GM21717 (cell line): ENCODE results near the gene MBP.
"Not testable (repeated sequence)": the region's sequence is repeated elsewhere in the genome, so short reads cannot be mapped to it uniquely, and the experiment has no call there.

Source experiments
- ATAC-seq: cut with Tn5 transposase; IDR thresholded peaks from one replicate; pipeline ENCODE4 v1.9.1; 2021; ENCODE audit warnings: mild to moderate bottlenecking, moderate library complexity; ENCODE audit not compliant: unreplicated experiment

MBP gene

GRCh38 chr18:77035380-77036187 is 97.0 kb downstream of the MBP start:
- ATAC-seq: no peak

DNA sequence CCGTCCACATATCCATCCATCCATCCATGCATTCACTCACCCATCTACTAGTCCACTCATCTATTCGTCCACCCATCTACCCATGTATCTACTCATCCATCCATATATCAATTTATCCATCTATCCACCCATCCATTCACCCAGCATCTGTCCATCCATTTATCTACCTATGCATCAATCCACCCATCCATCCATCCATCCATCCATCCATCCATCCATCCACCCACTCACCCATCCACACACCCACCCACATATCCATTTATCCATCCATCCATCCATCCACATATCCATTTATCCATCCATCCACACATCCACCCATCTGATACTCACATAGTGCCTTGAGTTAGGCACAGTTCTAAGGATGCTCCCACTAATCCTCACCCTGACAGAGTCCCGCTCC is 99.0 kb downstream of the MBP start:
- no peak for ATAC-seq

GRCh38 chr18:77032181-77032701 is 100.3 kb downstream of the MBP start:
- no peak for ATAC-seq

- no peak for ATAC-seq
Measured at GRCh38 chr18:77031662-77032061, 100.9 kb downstream of the MBP start.

DNA sequence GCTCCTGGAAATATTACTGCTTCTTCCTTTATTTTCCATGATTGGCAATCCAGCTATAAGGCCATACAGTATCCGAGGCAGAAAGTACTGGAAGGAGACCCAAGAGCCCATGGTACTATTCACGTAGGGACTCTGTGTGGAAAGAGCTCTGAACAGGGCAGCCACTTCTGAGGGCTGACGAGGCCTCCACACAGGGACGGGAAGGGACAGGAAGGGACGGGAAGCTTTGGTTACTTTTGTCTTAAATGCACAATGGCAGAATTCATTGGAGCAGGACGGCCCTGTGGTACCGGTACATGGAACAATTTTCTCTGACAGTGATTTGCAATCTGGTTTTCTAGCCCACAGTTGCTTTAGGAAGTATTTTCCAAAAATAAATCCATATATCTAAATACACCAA is 102.4 kb downstream of the MBP start:
- no peak for ATAC-seq

DNA sequence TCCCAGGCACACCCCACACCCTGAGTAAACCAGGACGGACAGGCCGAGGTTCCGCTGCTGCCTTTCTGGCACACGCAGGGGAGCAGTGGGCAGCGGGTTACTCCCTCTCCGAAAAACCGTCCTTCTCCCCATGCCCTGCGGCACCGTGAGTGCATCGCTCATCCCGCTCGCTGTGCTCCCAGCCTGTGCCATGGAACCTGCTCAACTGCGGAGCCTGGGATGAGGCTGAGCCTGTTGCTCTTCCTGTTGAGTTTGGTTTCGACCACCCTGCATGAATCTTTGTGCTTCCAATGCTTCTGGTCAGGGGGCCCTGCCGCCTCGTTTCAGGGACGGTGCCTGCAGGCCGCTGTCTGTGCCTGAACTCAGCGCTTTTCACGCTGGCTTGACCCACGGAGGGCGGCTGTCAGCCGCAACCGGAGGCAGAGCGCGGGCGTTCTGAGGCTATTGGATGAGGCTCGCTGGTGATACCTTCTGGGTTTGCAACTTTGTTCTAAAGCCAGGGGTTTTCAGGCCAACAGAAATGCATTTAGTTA is 106.7 kb downstream of the MBP start:
- no peak for ATAC-seq

DNA sequence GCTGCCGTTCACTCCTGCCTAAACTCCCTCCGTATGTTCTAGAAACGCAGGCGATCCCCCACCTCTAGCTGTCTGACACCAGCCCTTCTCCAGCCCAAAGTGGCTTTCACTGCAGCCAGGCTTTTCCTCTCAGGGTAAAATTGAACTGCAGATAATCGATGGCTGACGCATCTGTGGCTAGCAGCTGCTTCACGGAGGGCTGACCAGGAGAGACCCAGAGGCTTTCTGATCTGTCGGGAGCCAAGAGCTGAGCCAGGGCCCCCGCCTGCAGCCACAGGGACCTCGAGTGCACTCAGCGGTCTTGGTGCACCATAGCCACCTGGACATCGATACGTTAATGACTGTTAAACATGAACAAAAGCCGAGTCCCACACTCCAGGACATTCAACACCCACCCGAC is 107.5 kb downstream of the MBP start:
- ATAC-seq: no peak

- ATAC-seq: no peak
Measured at GRCh38 chr18:77024476-77024875, 108.1 kb downstream of the MBP start.

DNA sequence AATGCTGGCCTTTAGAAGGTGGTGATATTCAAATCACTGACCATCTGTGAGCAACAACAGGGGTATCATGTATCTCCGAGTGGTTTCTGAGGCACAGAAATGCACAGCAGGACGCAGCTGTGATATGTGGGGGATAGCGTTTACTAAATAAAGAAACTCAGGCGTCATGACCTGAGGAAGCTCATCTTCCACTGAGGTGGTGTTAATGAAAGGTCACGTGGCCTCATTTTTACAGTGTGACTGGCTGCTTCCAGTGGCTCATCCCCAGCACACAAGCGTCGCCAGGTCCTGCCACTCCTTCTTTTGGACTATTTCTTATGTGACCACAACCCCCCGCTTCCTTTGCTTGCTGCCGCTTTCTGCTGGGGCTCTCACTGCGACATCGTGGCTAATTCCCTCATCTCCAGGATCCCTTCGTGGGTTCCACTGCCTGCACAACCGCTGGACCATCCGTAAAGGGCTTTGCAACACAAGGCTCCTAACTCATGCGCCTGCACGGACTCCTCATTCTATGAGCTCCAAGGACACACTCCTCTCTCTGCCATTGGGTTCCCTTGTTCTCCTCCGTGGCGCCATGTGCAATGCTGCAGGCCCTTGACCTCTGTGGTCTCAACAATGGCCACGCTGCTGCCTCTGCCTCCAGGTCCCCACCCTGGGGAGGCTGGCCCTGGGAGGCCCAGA is 109.3 kb downstream of the MBP start:
- no peak for ATAC-seq

- ATAC-seq: no peak
Measured at GRCh38 chr18:77022556-77022955, 110.0 kb downstream of the MBP start.

GRCh38 chr18:77022116-77022515 is 110.5 kb downstream of the MBP start:
- no peak for ATAC-seq

- not testable (repeated sequence) for ATAC-seq
Measured at GRCh38 chr18:77021478-77021877, 111.1 kb downstream of the MBP start.

GRCh38 chr18:77021075-77021474 is 111.5 kb downstream of the MBP start:
- ATAC-seq: no peak

GRCh38 chr18:77020561-77020960 is 112.0 kb downstream of the MBP start:
- no peak for ATAC-seq

DNA sequence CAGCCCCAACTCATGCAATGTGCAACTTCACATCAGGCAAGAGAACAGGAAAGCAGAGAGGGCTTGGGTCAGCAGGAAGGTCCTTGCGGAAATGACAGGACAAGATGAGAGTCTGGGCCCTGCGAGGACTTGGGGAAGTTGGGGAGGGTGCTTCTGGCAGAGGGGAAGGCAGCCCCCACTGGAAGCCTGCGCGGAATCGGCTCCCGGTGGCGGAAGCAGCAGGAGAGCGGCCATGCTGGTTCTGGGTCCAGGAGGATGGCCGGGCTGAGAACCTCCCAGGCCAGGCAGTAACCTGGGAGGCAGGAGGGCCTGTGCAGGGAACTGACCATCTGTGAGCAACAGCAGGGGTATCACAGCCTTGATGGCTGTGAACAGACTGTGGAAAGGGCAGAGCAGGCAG is 112.9 kb downstream of the MBP start:
- no peak for ATAC-seq

GRCh38 chr18:77018650-77019049 is 113.9 kb downstream of the MBP start:
- ATAC-seq: not testable (repeated sequence)

- ATAC-seq: no peak
Measured at GRCh38 chr18:77017355-77017754, 115.2 kb downstream of the MBP start.

DNA sequence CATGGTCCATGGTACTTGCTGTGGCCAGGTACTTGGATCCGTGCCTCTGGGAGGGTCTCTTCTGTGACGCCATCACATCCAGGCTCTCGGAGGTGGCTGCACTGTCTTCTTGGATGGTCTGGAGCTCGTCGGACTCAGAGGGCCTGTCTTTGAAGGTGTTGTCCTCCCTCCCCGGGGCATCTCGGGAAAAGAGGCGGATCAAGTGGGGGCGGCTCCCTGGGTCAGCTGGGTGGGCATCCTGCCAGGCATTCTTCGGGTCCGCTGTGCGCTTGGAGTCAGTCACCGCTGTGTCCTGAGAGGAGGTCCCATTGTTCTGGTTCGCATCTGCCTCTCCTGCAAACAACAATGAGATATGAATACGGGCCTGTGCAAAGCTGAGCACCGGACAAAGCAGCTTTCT is 115.6 kb downstream of the MBP start:
- no peak for ATAC-seq

- ATAC-seq: no peak
Measured at GRCh38 chr18:77015771-77016710, 116.5 kb downstream of the MBP start.

- no peak for ATAC-seq
Measured at GRCh38 chr18:77015169-77015568, 117.4 kb downstream of the MBP start.

DNA sequence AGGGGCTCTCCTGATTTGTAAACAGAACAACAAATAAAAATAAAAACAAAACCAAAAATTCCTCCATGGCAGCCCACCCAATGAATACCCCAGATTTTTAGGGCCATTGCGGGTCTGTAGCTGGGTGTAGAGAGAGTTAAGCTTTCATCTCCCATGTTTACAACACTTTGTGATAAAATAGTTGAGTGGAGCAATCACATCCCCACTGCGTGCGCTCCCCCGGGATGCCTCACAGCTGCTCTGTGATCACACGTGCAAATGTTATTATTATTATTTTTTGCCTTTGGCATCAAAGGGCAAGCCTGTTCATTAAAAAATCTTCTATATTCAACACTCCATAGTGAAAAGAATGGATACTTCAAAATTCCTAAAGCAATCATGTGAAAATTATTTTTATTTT is 118.0 kb downstream of the MBP start:
- ATAC-seq: no peak
